Stimulated activated naive CD8-positive, alpha-beta T cell treated with anti-CD3 and anti-CD28 coated beads, Interleukin-15, Interleukin-2, amounts not matched to agents 100 ng/mL and 50 ng/mL, for 24 hours (primary cell): ENCODE results near the gene MS4A6E.
A peak's percentile ranks its signal among the peaks of the same experiment; 100 is the strongest.
"Not testable (repeated sequence)": the region's sequence is repeated elsewhere in the genome, so short reads cannot be mapped to it uniquely, and the experiment has no call there.

Experiments
- H3K27ac Mint-ChIP-seq: one replicate; pipeline ENCODE4 v1.8.0; 2021; ENCODE audit warnings: mild to moderate bottlenecking, mixed read lengths
- H3K27me3 Mint-ChIP-seq: one replicate; pipeline ENCODE4 v1.8.0; 2021; ENCODE audit warnings: mixed read lengths
- H3K36me3 Mint-ChIP-seq: one replicate; pipeline ENCODE4 v1.8.0; 2021; ENCODE audit warnings: low read depth, mixed read lengths
- H3K4me1 Mint-ChIP-seq: one replicate; pipeline ENCODE4 v1.8.0; 2021; ENCODE audit warnings: low read depth, mixed read lengths
- H3K4me3 Mint-ChIP-seq: one replicate; pipeline ENCODE4 v1.8.0; 2021; ENCODE audit warnings: mild to moderate bottlenecking, mixed read lengths
- H3K9me3 Mint-ChIP-seq: one replicate; pipeline ENCODE4 v1.8.0; 2021; ENCODE audit warnings: mixed read lengths

The MS4A6E gene, protein sequence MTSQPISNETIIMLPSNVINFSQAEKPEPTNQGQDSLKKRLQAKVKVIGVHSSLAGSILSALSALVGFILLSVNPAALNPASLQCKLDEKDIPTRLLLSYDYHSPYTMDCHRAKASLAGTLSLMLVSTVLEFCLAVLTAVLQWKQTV

DNA sequence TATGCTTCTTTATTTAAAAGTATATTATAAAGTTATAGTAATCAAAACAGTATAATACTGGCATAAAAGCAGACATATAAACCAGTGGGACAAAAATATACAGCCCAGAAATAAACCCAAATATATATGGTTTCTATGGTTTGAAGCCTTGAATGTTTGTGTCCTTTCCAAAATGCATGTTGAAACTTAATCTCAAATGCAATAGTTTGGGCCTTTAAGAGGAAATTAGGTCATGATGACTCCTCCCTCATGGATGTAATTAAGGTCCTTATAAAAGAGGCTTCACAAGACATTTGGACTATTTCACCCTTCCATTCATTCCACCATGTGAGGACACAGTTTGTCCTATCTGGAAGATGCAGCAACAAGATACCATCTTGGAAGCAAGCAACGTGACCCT lies at the start of gene MS4A6E:
Gene MS4A6E (plus strand): TSS at position 301 of the 400 bp plus-strand sequence. CDS start 7,641 bp downstream, outside the sequence.
- Mint-ChIP-seq H3K27ac (no peak within 1 kb of the TSS), H3K27me3 (peaks cover 11% of the 10 kb centered on the region)

GRCh38 chr11:60280412-60280811 lies 46.6 kb upstream of the MS4A6E start, which contains the start of gene MS4A4A:
Gene MS4A4A (plus strand): TSS chr11:60280666. CDS start chr11:60280676, 10 bp downstream.
- no peaks in the 10 kb centered on the region for H3K4me1 Mint-ChIP-seq
- no peak within 1 kb of the TSS for H3K27ac Mint-ChIP-seq
- H3K9me3 Mint-ChIP-seq, result peaks cover 5% of the 10 kb centered on the region
- H3K36me3 Mint-ChIP-seq, result no peaks in the 10 kb centered on the region
- no peak within 1 kb of the TSS for H3K4me3 Mint-ChIP-seq
- H3K27me3 Mint-ChIP-seq, result peaks cover 18% of the 10 kb centered on the region

More for the DNA sequence above, at the start of gene MS4A6E:
- Mint-ChIP-seq H3K9me3 (peaks cover 6% of the 10 kb centered on the region), H3K4me1 (no peaks in the 10 kb centered on the region), H3K36me3 (no peaks in the 10 kb centered on the region), H3K4me3 (no peak within 1 kb of the TSS)

GRCh38 chr11:60281485-60281884 lies 45.6 kb upstream of the MS4A6E start:
- Mint-ChIP-seq H3K27me3 (peaks cover 18% of the 10 kb centered on the region), H3K9me3 (peaks cover 5% of the 10 kb centered on the region), H3K27ac (no peak overlapping the region), H3K36me3 (no peaks in the 10 kb centered on the region), H3K4me3 (no peak overlapping the region), H3K4me1 (no peaks in the 10 kb centered on the region)

DNA sequence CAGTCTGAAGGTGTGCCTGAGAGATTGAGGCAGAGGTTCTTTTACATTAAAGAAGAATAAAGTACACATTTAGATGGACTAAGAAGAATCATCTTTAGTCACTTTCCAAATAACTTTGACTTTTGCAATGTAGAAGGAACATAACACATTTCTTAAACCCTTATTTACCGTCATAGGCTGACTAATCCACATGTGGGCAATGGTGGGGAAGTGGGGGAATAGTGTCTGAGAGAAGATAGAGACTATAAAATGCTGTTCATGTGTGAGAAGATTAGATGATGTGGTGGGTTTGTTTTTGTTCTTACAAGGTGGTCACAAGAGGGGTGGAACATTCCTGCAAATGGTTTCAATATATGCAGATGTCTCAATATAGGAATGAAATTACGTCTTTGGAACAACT lies 44.8 kb upstream of the MS4A6E start:
- H3K4me1 Mint-ChIP-seq, result no peaks in the 10 kb centered on the region
- H3K4me3 Mint-ChIP-seq, result no peak overlapping the region
- H3K9me3 Mint-ChIP-seq, result no peaks in the 10 kb centered on the region
- peaks cover 18% of the 10 kb centered on the region for H3K27me3 Mint-ChIP-seq
- H3K27ac Mint-ChIP-seq, result no peak overlapping the region
- no peaks in the 10 kb centered on the region for H3K36me3 Mint-ChIP-seq

DNA sequence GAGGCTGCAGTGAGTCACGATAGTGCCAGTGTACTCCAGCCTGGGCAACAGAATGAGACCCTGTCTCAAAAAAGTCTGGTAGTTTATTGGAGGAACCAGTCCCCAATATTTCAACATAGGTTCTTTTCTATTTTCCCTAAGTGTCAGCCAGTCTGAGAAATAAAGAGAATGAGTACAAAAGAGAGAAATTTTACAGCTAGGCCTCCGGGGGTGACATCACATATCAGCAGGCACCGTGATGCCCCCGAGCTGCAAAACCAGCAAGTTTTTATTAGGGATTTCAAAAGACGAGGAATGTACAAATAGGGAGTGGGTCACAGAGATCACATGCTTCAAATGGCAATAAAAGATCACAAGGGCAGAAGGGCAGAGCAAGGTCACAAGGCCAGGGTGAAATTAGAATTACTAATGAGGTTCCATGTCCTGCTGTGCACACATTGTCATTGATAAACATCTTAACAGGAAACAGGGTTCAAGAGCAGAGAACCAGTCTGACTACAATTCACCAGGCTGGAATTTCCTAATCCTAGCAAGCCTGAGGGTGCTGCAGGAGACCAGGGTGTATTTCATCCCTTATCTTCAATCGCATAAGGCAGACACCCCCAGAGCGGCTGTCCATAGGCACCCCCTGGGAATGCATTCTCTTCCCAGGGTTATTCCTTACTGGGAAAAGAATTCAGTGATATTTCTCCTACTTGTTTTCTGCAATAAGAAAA lies 41.5 kb upstream of the MS4A6E start:
- H3K9me3 Mint-ChIP-seq, H3K27ac Mint-ChIP-seq, H3K4me1 Mint-ChIP-seq, H3K36me3 Mint-ChIP-seq, H3K4me3 Mint-ChIP-seq: not testable (repeated sequence)
- H3K27me3 Mint-ChIP-seq, result peaks cover 25% of the 10 kb centered on the region

- no peak overlapping the region for H3K4me3 Mint-ChIP-seq
- H3K36me3 Mint-ChIP-seq, result no peaks in the 10 kb centered on the region
- no peaks in the 10 kb centered on the region for H3K4me1 Mint-ChIP-seq
- H3K27ac Mint-ChIP-seq, result no peak overlapping the region
- H3K27me3 Mint-ChIP-seq, result peaks cover 21% of the 10 kb centered on the region
- peaks cover 3% of the 10 kb centered on the region for H3K9me3 Mint-ChIP-seq
Observed at GRCh38 chr11:60288531-60288930, 38.5 kb upstream of the MS4A6E start.

DNA sequence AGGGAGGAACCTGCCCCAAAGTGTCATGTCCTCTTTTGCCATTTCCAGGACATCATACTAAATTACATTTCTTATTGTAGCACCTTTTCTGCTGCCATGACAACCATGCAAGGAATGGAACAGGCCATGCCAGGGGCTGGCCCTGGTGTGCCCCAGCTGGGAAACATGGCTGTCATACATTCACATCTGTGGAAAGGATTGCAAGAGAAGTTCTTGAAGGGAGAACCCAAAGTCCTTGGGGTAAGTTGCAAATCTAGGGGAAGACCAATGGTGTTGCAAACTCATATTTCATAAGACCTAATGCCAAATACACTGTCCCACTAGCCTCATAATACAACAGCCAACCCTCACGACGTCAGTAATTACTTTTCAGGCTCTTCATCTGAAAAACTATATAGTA lies 34.9 kb upstream of the MS4A6E start:
- Mint-ChIP-seq H3K27ac (no peak overlapping the region), H3K4me1 (no peaks in the 10 kb centered on the region), H3K9me3 (peaks cover 3% of the 10 kb centered on the region), H3K4me3 (no peak overlapping the region), H3K27me3 (peaks cover 31% of the 10 kb centered on the region), H3K36me3 (no peaks in the 10 kb centered on the region)

DNA sequence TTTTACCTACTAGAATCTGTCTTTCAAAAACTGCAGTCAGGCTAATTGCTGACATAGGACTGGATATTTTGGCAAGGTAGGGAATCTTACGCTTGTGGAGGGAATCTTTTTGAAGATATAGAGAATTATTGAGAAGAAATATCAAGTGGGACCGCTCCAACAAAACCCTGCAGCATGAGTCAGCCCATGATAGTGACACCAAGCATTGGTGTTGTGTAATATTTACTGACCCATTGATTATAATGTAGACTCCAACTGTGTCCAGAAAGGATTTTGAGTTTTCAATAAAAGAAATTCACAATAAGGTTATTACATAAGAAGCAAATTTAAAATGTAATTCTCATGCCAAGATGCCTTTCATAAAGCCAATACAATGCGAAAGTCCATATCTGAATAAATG lies 25.9 kb upstream of the MS4A6E start:
- no peak overlapping the region for H3K27ac Mint-ChIP-seq
- no peaks in the 10 kb centered on the region for H3K36me3 Mint-ChIP-seq
- H3K4me1 Mint-ChIP-seq, result peaks cover 1% of the 10 kb centered on the region
- peaks cover 35% of the 10 kb centered on the region for H3K27me3 Mint-ChIP-seq
- H3K4me3 Mint-ChIP-seq, result no peak overlapping the region
- no peaks in the 10 kb centered on the region for H3K9me3 Mint-ChIP-seq

GRCh38 chr11:60301884-60302283 lies 25.2 kb upstream of the MS4A6E start:
- not testable (repeated sequence) for H3K36me3 Mint-ChIP-seq, H3K4me1 Mint-ChIP-seq, H3K4me3 Mint-ChIP-seq

GRCh38 chr11:60303661-60304060 lies 23.4 kb upstream of the MS4A6E start:
- Mint-ChIP-seq H3K27ac (no peak overlapping the region), H3K9me3 (no peaks in the 10 kb centered on the region), H3K27me3 (peaks cover 31% of the 10 kb centered on the region), H3K4me1 (peaks cover 24% of the 10 kb centered on the region), H3K36me3 (no peaks in the 10 kb centered on the region), H3K4me3 (no peak overlapping the region)

More at GRCh38 chr11:60301884-60302283, 25.2 kb upstream of the MS4A6E start:
- H3K9me3 Mint-ChIP-seq, H3K27ac Mint-ChIP-seq: not testable (repeated sequence)
- peaks cover 33% of the 10 kb centered on the region for H3K27me3 Mint-ChIP-seq

DNA sequence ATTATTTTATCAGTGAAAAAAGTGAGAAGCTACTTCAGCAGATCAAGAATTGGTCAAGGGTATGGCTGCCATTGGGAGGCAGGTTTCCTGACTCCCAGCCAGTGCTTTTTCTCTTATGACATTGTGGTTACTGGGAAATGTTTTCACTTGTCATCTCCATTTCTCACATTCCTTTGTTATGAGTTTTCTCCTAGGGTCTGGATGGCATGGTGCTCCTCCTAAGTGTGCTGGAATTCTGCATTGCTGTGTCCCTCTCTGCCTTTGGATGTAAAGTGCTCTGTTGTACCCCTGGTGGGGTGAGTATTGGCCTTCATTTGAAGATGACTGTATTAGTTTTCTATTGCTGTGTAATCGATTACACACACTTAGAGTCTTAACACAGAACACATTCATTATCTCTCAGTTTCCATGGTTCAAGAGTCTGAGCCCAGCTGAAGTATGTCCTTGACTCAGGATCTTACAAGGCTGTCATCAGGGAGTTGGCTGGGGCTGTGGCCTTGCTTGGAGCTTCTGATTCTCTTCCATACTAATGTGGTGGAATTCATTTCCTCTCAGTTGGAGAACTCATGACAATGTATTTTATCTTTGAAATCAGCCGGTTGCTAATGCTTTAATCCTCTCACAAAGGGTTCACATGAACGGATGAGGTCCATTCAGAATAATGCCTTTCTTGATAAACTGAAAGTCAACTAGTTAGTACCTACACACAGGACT lies 21.0 kb upstream of the MS4A6E start:
- Mint-ChIP-seq H3K4me3 (no peak overlapping the region), H3K4me1 (peaks cover 39% of the 10 kb centered on the region), H3K36me3 (no peaks in the 10 kb centered on the region), H3K9me3 (no peaks in the 10 kb centered on the region), H3K27ac (peak overlapping the region; percentile 6), H3K27me3 (peaks cover 35% of the 10 kb centered on the region)

DNA sequence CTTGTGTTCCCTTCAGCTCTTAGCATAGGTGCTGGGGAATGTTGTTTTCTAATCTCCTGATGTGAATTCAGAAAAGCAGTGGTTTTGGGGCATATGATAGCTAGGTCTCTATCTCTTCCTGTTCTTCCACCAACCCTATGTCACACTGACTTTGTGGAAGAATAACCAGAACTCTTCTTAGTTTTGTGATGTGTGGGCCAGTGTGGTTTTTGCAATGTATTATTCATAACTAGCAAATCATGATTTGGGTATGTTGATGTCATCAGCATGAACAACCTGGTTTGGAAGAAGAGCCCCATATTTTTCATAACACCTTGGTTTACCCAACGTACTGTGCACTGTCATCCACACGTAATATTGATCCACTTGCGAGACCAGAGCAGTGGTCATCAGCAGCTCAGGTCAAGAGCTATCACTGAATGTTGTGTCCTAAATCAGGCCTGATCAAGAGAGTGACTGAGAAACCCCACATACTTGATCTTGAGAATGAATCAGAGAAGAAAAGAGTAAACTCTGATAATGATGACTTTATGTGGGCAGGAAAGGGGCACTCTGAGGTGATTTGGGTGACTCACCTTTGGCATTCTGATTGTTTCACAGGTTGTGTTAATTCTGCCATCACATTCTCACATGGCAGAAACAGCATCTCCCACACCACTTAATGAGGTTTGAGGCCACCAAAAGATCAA lies 19.4 kb upstream of the MS4A6E start:
- H3K27me3 Mint-ChIP-seq, result peaks cover 33% of the 10 kb centered on the region
- no peaks in the 10 kb centered on the region for H3K36me3 Mint-ChIP-seq
- H3K4me3 Mint-ChIP-seq, result peak overlapping the region; percentile 28
- no peaks in the 10 kb centered on the region for H3K9me3 Mint-ChIP-seq
- peaks cover 39% of the 10 kb centered on the region for H3K4me1 Mint-ChIP-seq
- peak overlapping the region; percentile 99 for H3K27ac Mint-ChIP-seq

- Mint-ChIP-seq H3K4me3 (no peak overlapping the region), H3K36me3 (no peaks in the 10 kb centered on the region), H3K27me3 (peaks cover 23% of the 10 kb centered on the region), H3K27ac (peak overlapping the region; percentile 52), H3K9me3 (no peaks in the 10 kb centered on the region), H3K4me1 (peaks cover 39% of the 10 kb centered on the region)
Observed at GRCh38 chr11:60310407-60310998, 16.6 kb upstream of the MS4A6E start.

DNA sequence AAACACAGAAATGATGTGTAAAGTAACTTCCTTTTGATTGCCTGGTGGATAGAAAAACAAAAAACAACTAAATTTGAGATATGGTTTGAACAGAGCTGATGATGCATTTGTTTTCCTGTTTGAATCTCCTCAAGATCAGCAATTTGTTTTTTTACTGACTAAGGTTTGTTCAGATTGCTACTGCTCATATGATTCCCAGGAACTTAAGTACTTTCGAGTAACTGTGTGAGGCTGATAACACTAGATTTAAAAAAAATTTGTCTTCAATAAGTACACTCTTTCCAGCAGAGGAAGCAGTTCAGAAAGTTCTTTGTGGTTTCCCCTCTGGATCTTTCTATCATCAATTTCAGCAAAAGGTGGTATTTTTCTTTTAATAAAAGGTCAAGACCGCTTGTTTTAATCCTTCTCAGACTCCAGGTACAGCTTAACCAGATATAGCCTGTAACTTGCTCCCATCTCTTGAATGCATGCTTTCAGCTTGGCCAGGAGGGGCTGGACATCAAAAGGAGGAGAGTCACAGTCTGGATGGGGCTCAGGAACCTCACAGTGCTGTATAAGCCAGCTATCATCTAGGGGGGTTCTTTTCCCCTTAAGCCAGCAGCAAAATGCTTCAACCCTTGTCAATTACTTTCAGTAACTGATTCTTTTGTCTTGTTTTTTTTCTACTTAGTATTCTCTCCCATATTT lies 12.3 kb upstream of the MS4A6E start:
- Mint-ChIP-seq H3K27me3 (peaks cover 30% of the 10 kb centered on the region), H3K9me3 (peaks cover 11% of the 10 kb centered on the region), H3K4me1 (peaks cover 9% of the 10 kb centered on the region)

More for the DNA sequence above, 12.3 kb upstream of the MS4A6E start:
- H3K4me3 Mint-ChIP-seq, result no peak overlapping the region
- no peak overlapping the region for H3K27ac Mint-ChIP-seq
- no peaks in the 10 kb centered on the region for H3K36me3 Mint-ChIP-seq
